Measurements from ENCODE around the gene MAP3K21. TPM values are rescaled to one million over a fixed set of nuclear protein-coding genes. Genes with fewer than 3 reads are reported as not detected.

The MAP3K21 gene
- total and polyA plus RNA-seq, 2 of the 4 experiments (the other 2 are of a cell fraction): 0.15 to 0.18 TPM

DNA sequence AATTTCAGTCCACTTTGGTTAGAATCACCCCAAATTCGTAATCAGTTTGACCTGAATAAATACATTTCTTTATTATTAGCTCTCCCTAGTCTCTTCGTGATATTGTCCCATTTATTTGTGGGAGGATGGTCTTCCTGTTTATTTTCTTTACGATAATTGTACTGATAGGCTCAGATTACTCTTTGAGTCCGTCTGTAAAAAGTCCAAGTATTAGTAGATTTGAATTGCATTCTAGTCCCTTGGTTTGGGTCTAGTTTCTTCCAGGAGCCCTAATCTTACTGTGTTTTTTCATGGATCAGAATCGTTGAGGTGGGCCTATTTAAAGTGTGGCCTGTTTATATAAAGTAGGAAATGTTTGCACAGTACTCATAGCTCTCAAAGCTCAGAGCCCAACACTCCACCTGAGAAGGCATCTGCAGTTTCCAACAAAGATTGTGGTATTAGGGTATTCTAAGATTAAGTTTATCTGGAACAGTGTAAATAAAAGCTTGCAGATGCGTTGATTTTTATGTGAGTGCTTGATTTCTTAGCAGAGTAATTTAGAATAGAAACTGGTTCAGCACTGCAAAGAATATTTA, 33.1 kb downstream of the MAP3K21 start:
- Histone ChIP-seq H4K8ac (ENCODE audit: low read depth in 2 of 2, low read length in 2 of 2) (no peak overlapping the region), H3K27me3 (ENCODE audit: control insufficient read depth, insufficient read depth, low read length) (peaks cover 3% of the 10 kb centered on the region; the same call in 1 of the 2 replicates), H4K20me1 (ENCODE audit: insufficient read depth, low read length) (no peaks in the 10 kb centered on the region), H3K9me3 (ENCODE audit: control insufficient read depth, insufficient read depth, low read length) (no peaks in the 10 kb centered on the region), H3K4me1 (ENCODE audit: control insufficient read depth, insufficient read depth, low read length) (no peaks in the 10 kb centered on the region), H2BK120ac (ENCODE audit: low read depth, low read length) (no peak overlapping the region), H2BK5ac (ENCODE audit: low read depth, low read length, poor library complexity, severe bottlenecking) (no peak overlapping the region), H3K18ac (ENCODE audit: low read depth, low read length) (no peak overlapping the region), H3K9me1 (ENCODE audit: insufficient read depth, low read length) (no peaks in the 10 kb centered on the region), H3K23ac (ENCODE audit: low read depth, low read length) (no peak overlapping the region), H3K4ac (ENCODE audit: low read depth, low read length) (no peak overlapping the region), H3K36me3 (ENCODE audit: control insufficient read depth, insufficient read depth, low read length) (no peaks in the 10 kb centered on the region), H3K4me2 (ENCODE audit: low read depth, low read length) (no peak overlapping the region), H4K91ac (ENCODE audit: insufficient read depth, low read depth, low read length) (no peak overlapping the region), H3K27ac (ENCODE audit: insufficient read depth, low read length) (no peak overlapping the region), H3K56ac (ENCODE audit: extremely low read depth, insufficient read depth, low read length) (no peak overlapping the region), H3K9ac (ENCODE audit: low read depth, low read length) (no peak overlapping the region), H2BK15ac (ENCODE audit: low read depth, low read length) (no peak overlapping the region), H3K79me1 (ENCODE audit: low read depth in 1 of 2, low read length in 2 of 2) (no peaks in the 10 kb centered on the region), H3K4me3 (ENCODE audit: insufficient read depth, low read depth, low read length) (no peak overlapping the region), H3K14ac (replicated peaks; ENCODE audit: low read depth, low read length) (no peak overlapping the region), H2AFZ (replicated peaks; ENCODE audit: low read length, poor library complexity) (no peak overlapping the region), H2AK9ac (replicated peaks; ENCODE audit: low read depth, low read length, poor library complexity) (no peak overlapping the region), H4K5ac (ENCODE audit: low read depth, low read length) (no peak overlapping the region), H2AK5ac (ENCODE audit: low read depth, low read length) (no peak overlapping the region), H2BK20ac (ENCODE audit: low read depth, low read length) (no peak overlapping the region)
- POLR2A ChIA-PET (ENCODE audit: unreplicated experiment): no interaction called here
- ATAC-seq (ENCODE audit: low read depth) (no peak), DNase-seq (no peak)
- no CpG with 5 or more reads among the region's 6 CpGs for WGBS, 2 experiments (ENCODE audit: extremely low coverage in 2 of 2, insufficient read length in 1 of 2)
- no TSS peak for BruUV-seq (replicated peaks)
- CTCF ChIA-PET: interaction anchor here (1.1 kb wide), 1 partner anchor 705 kb away, joined by 4 read pairs; no protein-coding TSS in a partner anchor
- in situ Hi-C loops (cut with MboI; ENCODE audit: low sequenced_read_pairs) (no loop called here), intact Hi-C loops (cut with micrococcal nuclease) (no loop called here), dilution Hi-C loops (cut with HindIII; ENCODE audit: low sequenced_read_pairs, unreplicated experiment) (no loop called here)
- TF ChIP-seq RAD21 (IDR thresholded peaks at IDR 0.05; ENCODE audit: low read length) (no peak), FOS (IDR thresholded peaks at IDR 0.05; ENCODE audit: low read depth, low read length) (no peak), SMC3 (IDR thresholded peaks at IDR 0.05; ENCODE audit: low read depth, low read length) (no peak), MXI1 (IDR thresholded peaks at IDR 0.05; ENCODE audit: borderline replicate concordance, low read depth, low read length) (no peak), RFX5 (IDR thresholded peaks at IDR 0.05; ENCODE audit: low read depth, low read length) (no peak), RCOR1 (IDR thresholded peaks at IDR 0.05; ENCODE audit: insufficient replicate concordance, low read length) (no peak), CHD1 (IDR thresholded peaks at IDR 0.05; ENCODE audit: low read depth, low read length) (no peak), POLR2A (IDR thresholded peaks at IDR 0.05; ENCODE audit: low read depth, low read length) (no peak), MAFK (IDR thresholded peaks at IDR 0.05; ENCODE audit: low read depth, low read length) (no peak), BHLHE40 (IDR thresholded peaks at IDR 0.05; ENCODE audit: low read depth, low read length) (no peak), MAZ (IDR thresholded peaks at IDR 0.05; ENCODE audit: borderline replicate concordance, low read depth, low read length) (no peak), CEBPB (IDR thresholded peaks at IDR 0.05; ENCODE audit: low read depth, low read length) (no peak)
- TF ChIP-seq, protein P1, sequence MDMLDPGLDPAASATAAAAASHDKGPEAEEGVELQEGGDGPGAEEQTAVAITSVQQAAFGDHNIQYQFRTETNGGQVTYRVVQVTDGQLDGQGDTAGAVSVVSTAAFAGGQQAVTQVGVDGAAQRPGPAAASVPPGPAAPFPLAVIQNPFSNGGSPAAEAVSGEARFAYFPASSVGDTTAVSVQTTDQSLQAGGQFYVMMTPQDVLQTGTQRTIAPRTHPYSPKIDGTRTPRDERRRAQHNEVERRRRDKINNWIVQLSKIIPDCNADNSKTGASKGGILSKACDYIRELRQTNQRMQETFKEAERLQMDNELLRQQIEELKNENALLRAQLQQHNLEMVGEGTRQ (IDR thresholded peaks at IDR 0.05; ENCODE audit: low read depth, low read length): no peak
- TF ChIP-seq, protein P2, sequence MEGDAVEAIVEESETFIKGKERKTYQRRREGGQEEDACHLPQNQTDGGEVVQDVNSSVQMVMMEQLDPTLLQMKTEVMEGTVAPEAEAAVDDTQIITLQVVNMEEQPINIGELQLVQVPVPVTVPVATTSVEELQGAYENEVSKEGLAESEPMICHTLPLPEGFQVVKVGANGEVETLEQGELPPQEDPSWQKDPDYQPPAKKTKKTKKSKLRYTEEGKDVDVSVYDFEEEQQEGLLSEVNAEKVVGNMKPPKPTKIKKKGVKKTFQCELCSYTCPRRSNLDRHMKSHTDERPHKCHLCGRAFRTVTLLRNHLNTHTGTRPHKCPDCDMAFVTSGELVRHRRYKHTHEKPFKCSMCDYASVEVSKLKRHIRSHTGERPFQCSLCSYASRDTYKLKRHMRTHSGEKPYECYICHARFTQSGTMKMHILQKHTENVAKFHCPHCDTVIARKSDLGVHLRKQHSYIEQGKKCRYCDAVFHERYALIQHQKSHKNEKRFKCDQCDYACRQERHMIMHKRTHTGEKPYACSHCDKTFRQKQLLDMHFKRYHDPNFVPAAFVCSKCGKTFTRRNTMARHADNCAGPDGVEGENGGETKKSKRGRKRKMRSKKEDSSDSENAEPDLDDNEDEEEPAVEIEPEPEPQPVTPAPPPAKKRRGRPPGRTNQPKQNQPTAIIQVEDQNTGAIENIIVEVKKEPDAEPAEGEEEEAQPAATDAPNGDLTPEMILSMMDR (conservative IDR thresholded peaks at IDR 0.05; ENCODE audit: low read depth, low read length): no peak
- TF ChIP-seq, protein P3, sequence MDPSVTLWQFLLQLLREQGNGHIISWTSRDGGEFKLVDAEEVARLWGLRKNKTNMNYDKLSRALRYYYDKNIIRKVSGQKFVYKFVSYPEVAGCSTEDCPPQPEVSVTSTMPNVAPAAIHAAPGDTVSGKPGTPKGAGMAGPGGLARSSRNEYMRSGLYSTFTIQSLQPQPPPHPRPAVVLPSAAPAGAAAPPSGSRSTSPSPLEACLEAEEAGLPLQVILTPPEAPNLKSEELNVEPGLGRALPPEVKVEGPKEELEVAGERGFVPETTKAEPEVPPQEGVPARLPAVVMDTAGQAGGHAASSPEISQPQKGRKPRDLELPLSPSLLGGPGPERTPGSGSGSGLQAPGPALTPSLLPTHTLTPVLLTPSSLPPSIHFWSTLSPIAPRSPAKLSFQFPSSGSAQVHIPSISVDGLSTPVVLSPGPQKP (IDR thresholded peaks at IDR 0.05; ENCODE audit: borderline replicate concordance, low read depth, low read length): no peak
